ENCODE data around the gene RFX3.
A peak's percentile ranks its signal among the peaks of the same experiment; 100 is the strongest.

Gene RFX3

GRCh38 chr9:3525836-3526164 lies at the start of gene RFX3:
Gene RFX3 (minus strand): TSS chr9:3526001. CDS start chr9:3395588, 130,413 bp downstream.
- peak; percentile 70 for DNase-seq

GRCh38 chr9:3571500-3571899 lies 45.7 kb upstream of the RFX3 start:
- no peak for DNase-seq

- DNase-seq = no peak
These were observed 43.7 kb upstream of the RFX3 start for GRCh38 chr9:3569529-3569928.

- DNase-seq = no peak
These were observed 42.2 kb upstream of the RFX3 start for GRCh38 chr9:3567988-3568387.

- no peak for DNase-seq
These were observed 27.4 kb upstream of the RFX3 start for GRCh38 chr9:3553076-3553765.

GRCh38 chr9:3549225-3549624 lies 23.4 kb upstream of the RFX3 start:
- no peak for DNase-seq

GRCh38 chr9:3548648-3549047 lies 22.8 kb upstream of the RFX3 start:
- no peak for DNase-seq

GRCh38 chr9:3541206-3541605 lies 15.4 kb upstream of the RFX3 start:
- no peak for DNase-seq

- DNase-seq = no peak
These were observed 9.0 kb upstream of the RFX3 start for GRCh38 chr9:3534614-3535404.

- DNase-seq = no peak
These were observed 6.4 kb upstream of the RFX3 start for GRCh38 chr9:3532158-3532557.

- no peak for DNase-seq
These were observed 2.6 kb upstream of the RFX3 start for GRCh38 chr9:3528451-3528850.

- DNase-seq = no peak
These were observed 1.5 kb upstream of the RFX3 start for GRCh38 chr9:3526997-3527940.

GRCh38 chr9:3526165-3526996 lies 580 bp upstream of the RFX3 start:
- DNase-seq = peak; percentile 51

- DNase-seq = no peak
These were observed 535 bp downstream of the RFX3 start for GRCh38 chr9:3525096-3525835.

GRCh38 chr9:3521966-3522365 lies 3.8 kb downstream of the RFX3 start:
- no peak for DNase-seq

GRCh38 chr9:3520564-3520963 lies 5.2 kb downstream of the RFX3 start:
- DNase-seq = no peak

- no peak for DNase-seq
These were observed 8.3 kb downstream of the RFX3 start for GRCh38 chr9:3517377-3518048.

GRCh38 chr9:3516667-3517330 lies 9.0 kb downstream of the RFX3 start:
- no peak for DNase-seq

- DNase-seq = no peak
These were observed 10.4 kb downstream of the RFX3 start for GRCh38 chr9:3515405-3515804.

GRCh38 chr9:3514786-3515185 lies 11.0 kb downstream of the RFX3 start:
- no peak for DNase-seq

All from T1000 (cell line).